Lower leg skin (tissue), 4 donors: ENCODE data around the gene GNG2. TPM values are rescaled to one million over a fixed set of nuclear protein-coding genes. Genes with fewer than 3 reads are reported as not detected.

Experiments used
- DNase-seq, 2 donors: peaks; one replicate each; pipeline ENCODE4 v3.0.0-alpha.2; 2019; ENCODE audit warnings: low spot score in 2 of 2
- H3K4me3 ChIP-seq: fragments of 200-600 bp; sonication (generic); 2 replicates; pipeline ENCODE4 v1.5.1; 2017; ENCODE audit warnings: mild to moderate bottlenecking, low read depth; ENCODE audit not compliant: poor library complexity, severe bottlenecking
- CTCF ChIP-seq, 3 donors: fragments of 450-650 bp; IDR thresholded peaks; one replicate each; pipeline ENCODE4 v1.5.1; 2016; ENCODE audit warnings: antibody characterized with exemption in 3 of 3, mild to moderate bottlenecking in 3 of 3, moderate library complexity in 2 of 3
- POLR2A ChIP-seq, 2 donors: fragments of 450-650 bp; IDR thresholded peaks; one replicate each; pipeline ENCODE4 v1.6.1; 2016 to 2017; ENCODE audit warnings: antibody characterized with exemption in 2 of 2, mild to moderate bottlenecking in 1 of 2, moderate library complexity in 1 of 2
- WGBS, 2 donors: methylation state at CpG; one replicate each; pipeline ENCODE4 v1.1.5; 2018; 5-methylcytosine and 5-hydroxymethylcytosine counted together
- intact Hi-C: fragments of 100-400 bp; cut with DNase I; formaldehyde crosslinking; loops from one replicate; pipeline ENCODE4 v1.15.0; 2023; ENCODE audit warnings: low total_unique reads
- total RNA-seq, 4 donors: library from RNA; depleted of rRNA; stranded (reverse); fragments of >200 nt; gene quantifications; one replicate each; pipeline ENCODE4 v1.1.0, GENCODE V29; 2016

GNG2 gene
- total RNA-seq, 4 donors from 2014 or later = 4.0 to 6.6 (median 5.0) TPM

DNA sequence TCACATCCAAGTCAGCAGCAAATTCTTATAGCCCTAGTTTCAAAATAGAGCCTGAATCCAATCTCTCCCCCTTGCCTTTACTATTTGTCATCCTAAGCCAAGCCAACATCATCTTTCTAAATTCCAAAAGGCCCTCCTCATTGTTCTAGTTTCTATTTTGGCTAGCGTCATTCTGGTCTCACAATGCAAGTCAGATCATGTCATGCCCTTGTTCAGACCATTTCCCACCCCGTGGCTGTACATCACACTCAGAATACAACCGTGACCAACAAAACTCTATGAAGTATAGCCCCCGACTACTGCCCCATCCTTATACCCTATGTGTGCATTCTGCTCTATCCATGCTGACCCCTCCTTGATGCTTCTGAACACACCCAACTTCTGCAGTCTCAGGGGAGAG, 12.3 kb upstream of the GNG2 start:
- no peak overlapping the region for H3K4me3 ChIP-seq
- no peak for TF ChIP-seq CTCF (IDR thresholded peaks at IDR 0.05)
- TF ChIP-seq POLR2A (IDR thresholded peaks at IDR 0.05) = no peak
- no peak for DNase-seq
- intact Hi-C loops = no loop called here
- 74 to 78% methylated on average over 4 of the region's 4 CpGs for WGBS, 2 donors

- intact Hi-C loops = no loop called here
- 96 to 98% methylated on average over 2 of the region's 2 CpGs for WGBS, 2 donors
- no peak overlapping the region for H3K4me3 ChIP-seq
- DNase-seq = no peak
- TF ChIP-seq CTCF (IDR thresholded peaks at IDR 0.05) = no peak
- no peak for TF ChIP-seq POLR2A (IDR thresholded peaks at IDR 0.05)
These were observed 11.3 kb upstream of the GNG2 start for GRCh38 chr14:51849097-51849496.

- intact Hi-C loops = no loop called here
- TF ChIP-seq CTCF (IDR thresholded peaks at IDR 0.05) (no peak), POLR2A (IDR thresholded peaks at IDR 0.05) (no peak)
- H3K4me3 ChIP-seq = no peak overlapping the region
- WGBS, 2 donors = 92 to 94% methylated on average over 1 of the region's 1 CpG
- no peak for DNase-seq
These were observed 9.8 kb upstream of the GNG2 start for GRCh38 chr14:51850651-51851050.

DNA sequence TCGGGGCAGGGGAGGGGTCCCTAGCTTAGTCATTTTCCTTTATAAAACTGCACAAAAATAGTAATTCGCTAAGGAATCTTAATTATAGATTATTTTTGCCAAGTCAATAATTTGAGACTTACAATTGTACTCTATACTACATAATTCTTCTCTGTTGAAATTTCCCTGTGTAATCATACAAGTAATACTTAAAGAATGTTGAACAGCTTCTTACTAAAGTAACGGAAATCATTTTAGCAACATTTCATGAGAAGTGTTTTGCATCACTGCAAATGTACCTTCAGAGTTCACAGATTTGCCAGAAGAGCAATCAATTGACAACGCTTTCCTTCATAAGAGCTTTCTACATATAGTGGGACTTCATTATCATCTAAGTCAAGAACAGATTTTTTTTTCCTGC, 7.9 kb upstream of the GNG2 start:
- TF ChIP-seq POLR2A (IDR thresholded peaks at IDR 0.05) (no peak), CTCF (IDR thresholded peaks at IDR 0.05) (no peak)
- intact Hi-C loops = no loop called here
- WGBS, 2 donors = 67% methylated on average over 4 of the region's 4 CpGs
- H3K4me3 ChIP-seq = no peak overlapping the region
- DNase-seq = no peak

GRCh38 chr14:51855234-51855633, 5.2 kb upstream of the GNG2 start:
- no peak overlapping the region for H3K4me3 ChIP-seq
- intact Hi-C loops = no loop called here
- no peak for DNase-seq
- 15 to 22% methylated on average over 3 of the region's 3 CpGs for WGBS, 2 donors
- TF ChIP-seq POLR2A (IDR thresholded peaks at IDR 0.05) = no peak
- no peak for TF ChIP-seq CTCF (IDR thresholded peaks at IDR 0.05)

- TF ChIP-seq POLR2A (IDR thresholded peaks at IDR 0.05) = no peak
- no peak for TF ChIP-seq CTCF (IDR thresholded peaks at IDR 0.05)
- H3K4me3 ChIP-seq = no peak overlapping the region
- 71 to 90% methylated on average over 1 of the region's 1 CpG for WGBS, 2 donors
- no peak for DNase-seq
- intact Hi-C loops = no loop called here
These were observed 3.6 kb upstream of the GNG2 start for GRCh38 chr14:51856792-51857296.
